SK-N-MC (cell line): ENCODE measurements around the gene HSP90B1.

Experiments
- EZH2 ChIP-seq: fragments of 200-600 bp; sonication (generic); IDR thresholded peaks from one replicate; pipeline ENCODE4 v1.6.1; 2017; ENCODE audit warnings: antibody characterized with exemption
- FOXP2 ChIP-seq: optimal IDR thresholded peaks from 2 replicates; pipeline ENCODE3; 2011; ENCODE audit warnings: mild to moderate bottlenecking, moderate library complexity; ENCODE audit not compliant: insufficient read depth; ENCODE audit errors: extremely low read length, control extremely low read depth
- POLR2AphosphoS5 ChIP-seq: IDR thresholded peaks from 2 replicates; pipeline ENCODE4 v1.6.1; 2012; ENCODE audit warnings: mild to moderate bottlenecking, low read depth, low read length, borderline replicate concordance

GRCh38 chr12:103956509-103957027 lies 26.4 kb downstream of the HSP90B1 start:
- TF ChIP-seq EZH2 (no peak), FOXP2 (no peak), POLR2AphosphoS5 (no peak)
